Glutamatergic neuron (in vitro differentiated cells): ENCODE measurements around the gene LIN28B. TPM values are rescaled to one million over a fixed set of nuclear protein-coding genes. Genes with fewer than 3 reads are reported as not detected.
A peak's percentile ranks its signal among the peaks of the same experiment; 100 is the strongest.
"Not testable (repeated sequence)": the region's sequence is repeated elsewhere in the genome, so short reads cannot be mapped to it uniquely, and the experiment has no call there.

Source experiments
- DNase-seq: peaks from one replicate; pipeline ENCODE4 v3.0.0; 2022
- H3K27ac Mint-ChIP-seq: one replicate; pipeline ENCODE4 v1.8.0; 2020; ENCODE audit warnings: mild to moderate bottlenecking, mixed read lengths, inconsistent platforms; ENCODE audit not compliant: unreplicated experiment
- H3K27me3 Mint-ChIP-seq: one replicate; pipeline ENCODE4 v1.8.0; 2020; ENCODE audit warnings: mild to moderate bottlenecking, moderate library complexity, mixed read lengths, inconsistent platforms; ENCODE audit not compliant: unreplicated experiment
- H3K36me3 Mint-ChIP-seq: one replicate; pipeline ENCODE4 v1.8.0; 2020; ENCODE audit warnings: mild to moderate bottlenecking, mixed read lengths, inconsistent platforms; ENCODE audit not compliant: unreplicated experiment
- H3K4me1 Mint-ChIP-seq: one replicate; pipeline ENCODE4 v1.8.0; 2020; ENCODE audit warnings: mild to moderate bottlenecking, low read depth, mixed read lengths, inconsistent platforms; ENCODE audit not compliant: unreplicated experiment
- H3K4me3 Mint-ChIP-seq: one replicate; pipeline ENCODE4 v1.8.0; 2020; ENCODE audit warnings: mild to moderate bottlenecking, mixed read lengths, inconsistent platforms; ENCODE audit not compliant: unreplicated experiment
- H3K9me3 Mint-ChIP-seq: one replicate; pipeline ENCODE4 v1.8.0; 2020; ENCODE audit warnings: mild to moderate bottlenecking, moderate library complexity, mixed read lengths, inconsistent platforms; ENCODE audit not compliant: unreplicated experiment
- CTCF ChIP-seq: fragments of 200-600 bp; sonication (generic); IDR thresholded peaks from one replicate; pipeline ENCODE4 v1.5.0; 2021; ENCODE audit not compliant: partially characterized antibody, unreplicated experiment
- total RNA-seq: library from RNA; stranded (reverse); fragmentation: NEBNext Ultra II Directional; extraction: Animal tissue kit (Norgen Biotek cat#: 25700); gene quantifications from one replicate; pipeline ENCODE4 v1.2.1, GENCODE V29; 2021; ENCODE audit not compliant: unreplicated experiment

Gene LIN28B
- total RNA-seq, 1 donor from 2014 or later = 105 TPM

GRCh38 chr6:105001063-105001462, 44.2 kb downstream of the LIN28B start:
- Mint-ChIP-seq H3K4me1 (peaks cover 33% of the 10 kb centered on the region), H3K27me3 (no peaks in the 10 kb centered on the region), H3K36me3 (peaks cover 5% of the 10 kb centered on the region), H3K27ac (no peak overlapping the region), H3K4me3 (no peak overlapping the region), H3K9me3 (no peaks in the 10 kb centered on the region)
- TF ChIP-seq CTCF = no peak
- no peak for DNase-seq

DNA sequence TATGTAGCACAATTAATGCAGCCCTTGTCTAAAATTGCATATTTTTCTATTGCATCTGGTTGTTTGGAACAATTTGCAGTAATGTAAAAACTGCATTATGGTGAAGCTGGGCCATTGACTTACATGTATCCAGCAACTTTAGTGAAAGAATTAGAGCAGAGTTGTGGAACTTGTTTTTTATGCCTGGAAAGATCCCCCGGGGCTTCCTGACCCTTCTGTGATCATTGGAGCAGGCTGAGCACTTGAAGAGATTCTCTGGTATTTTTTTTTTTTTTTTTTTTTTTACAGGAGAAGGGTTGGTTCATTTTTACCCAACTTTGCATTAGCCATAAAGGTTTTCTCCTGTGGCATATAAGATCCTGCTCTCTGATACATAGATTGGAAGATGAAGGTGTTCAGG, 45.0 kb downstream of the LIN28B start:
- Mint-ChIP-seq H3K27ac (peak overlapping the region; percentile 15), H3K27me3 (no peaks in the 10 kb centered on the region), H3K4me3 (no peak overlapping the region), H3K4me1 (peaks cover 33% of the 10 kb centered on the region), H3K9me3 (no peaks in the 10 kb centered on the region), H3K36me3 (peaks cover 5% of the 10 kb centered on the region)
- no peak for TF ChIP-seq CTCF
- DNase-seq = peak; percentile 40

- H3K27me3 Mint-ChIP-seq = no peaks in the 10 kb centered on the region
- peak overlapping the region; percentile 70 for H3K27ac Mint-ChIP-seq
- DNase-seq = no peak
- H3K36me3 Mint-ChIP-seq = peaks cover 5% of the 10 kb centered on the region
- no peaks in the 10 kb centered on the region for H3K9me3 Mint-ChIP-seq
- no peak for TF ChIP-seq CTCF
- peaks cover 28% of the 10 kb centered on the region for H3K4me1 Mint-ChIP-seq
- H3K4me3 Mint-ChIP-seq = peak overlapping the region; percentile 50
Measured at GRCh38 chr6:105005451-105005850, 48.5 kb downstream of the LIN28B start.

GRCh38 chr6:105013459-105013858, 56.6 kb downstream of the LIN28B start:
- not testable (repeated sequence) for H3K27ac Mint-ChIP-seq, H3K9me3 Mint-ChIP-seq, H3K4me3 Mint-ChIP-seq, DNase-seq, H3K4me1 Mint-ChIP-seq, H3K36me3 Mint-ChIP-seq, H3K27me3 Mint-ChIP-seq

- H3K36me3 Mint-ChIP-seq = no peaks in the 10 kb centered on the region
- H3K27ac Mint-ChIP-seq = no peak overlapping the region
- peaks cover 3% of the 10 kb centered on the region for H3K9me3 Mint-ChIP-seq
- no peak overlapping the region for H3K4me3 Mint-ChIP-seq
- TF ChIP-seq CTCF = no peak
- H3K4me1 Mint-ChIP-seq = peaks cover 5% of the 10 kb centered on the region
- no peak for DNase-seq
- no peaks in the 10 kb centered on the region for H3K27me3 Mint-ChIP-seq
Measured at GRCh38 chr6:105014448-105014847, 57.5 kb downstream of the LIN28B start.

- H3K36me3 Mint-ChIP-seq = no peaks in the 10 kb centered on the region
- TF ChIP-seq CTCF = no peak
- H3K4me3 Mint-ChIP-seq = no peak overlapping the region
- peaks cover 5% of the 10 kb centered on the region for H3K4me1 Mint-ChIP-seq
- no peak overlapping the region for H3K27ac Mint-ChIP-seq
- H3K9me3 Mint-ChIP-seq = peaks cover 3% of the 10 kb centered on the region
- DNase-seq = no peak
- no peaks in the 10 kb centered on the region for H3K27me3 Mint-ChIP-seq
Measured at GRCh38 chr6:105014954-105015353, 58.0 kb downstream of the LIN28B start.
